GM12874 (cell line): Measurements from ENCODE around the gene CARHSP1.

Experiments used
- CTCF ChIP-seq: IDR thresholded peaks from 2 replicates; pipeline ENCODE4 v1.5.1; 2011; ENCODE audit warnings: low read depth, mild to moderate bottlenecking, control low read depth, low read length, moderate library complexity; ENCODE audit not compliant: insufficient read depth

The CARHSP1 gene

GRCh38 chr16:8889893-8890548, 21.2 kb upstream of the CARHSP1 start:
- no peak for TF ChIP-seq CTCF

GRCh38 chr16:8888951-8889892, 20.4 kb upstream of the CARHSP1 start:
- TF ChIP-seq CTCF: no peak

- TF ChIP-seq CTCF: no peak
Measured at GRCh38 chr16:8887952-8888560, 19.2 kb upstream of the CARHSP1 start.

- no peak for TF ChIP-seq CTCF
Measured at GRCh38 chr16:8887431-8887765, 18.6 kb upstream of the CARHSP1 start.

- TF ChIP-seq CTCF: no peak
Measured at GRCh38 chr16:8886593-8887430, 18.0 kb upstream of the CARHSP1 start.

GRCh38 chr16:8885674-8886592, 17.1 kb upstream of the CARHSP1 start:
- no peak for TF ChIP-seq CTCF
